Measurements from ENCODE around the gene WDR46. TPM values are rescaled to one million over a fixed set of nuclear protein-coding genes. Genes with fewer than 3 reads are reported as not detected.

The WDR46 gene
- total and polyA plus RNA-seq, 8 donors: 17.7 to 96.8 (median 27.5) TPM

- no peak for FAIRE-seq
- Histone ChIP-seq H3K9me3 (no peaks in the 10 kb centered on the region), H3K27ac (peak within 1 kb of the TSS; percentile 89 to 94 (median 92)), H3K36me3 (peaks cover 0 to 2% (median 0%) of the 10 kb centered on the region in 3 donors), H3K27me3 (no peaks in the 10 kb centered on the region), H3K4me3 (peak within 1 kb of the TSS; percentile 68 to 93 (median 88)), H3K4me1 (peaks cover 0 to 11% (median 5%) of the 10 kb centered on the region in 3 donors)
- intact Hi-C loops (cut with DNase I): no loop called here
- WGBS, 2 donors: 0 to 1% methylated on average over 24 to 34 of the region's 34 CpGs
- no peak for TF ChIP-seq CTCF (IDR thresholded peaks at IDR 0.05)
- peak; percentile 72 to 92 (median 86) for DNase-seq
- ATAC-seq: peak; percentile 72 to 80 (median 75)
Measured at GRCh38 chr6:33298773-33299236, 9.8 kb upstream of the WDR46 start, which contains the start of gene RGL2. TSS of gene RGL2 (minus strand) at chr6:33298942. CDS start at chr6:33298610, 332 bp downstream.

DNA sequence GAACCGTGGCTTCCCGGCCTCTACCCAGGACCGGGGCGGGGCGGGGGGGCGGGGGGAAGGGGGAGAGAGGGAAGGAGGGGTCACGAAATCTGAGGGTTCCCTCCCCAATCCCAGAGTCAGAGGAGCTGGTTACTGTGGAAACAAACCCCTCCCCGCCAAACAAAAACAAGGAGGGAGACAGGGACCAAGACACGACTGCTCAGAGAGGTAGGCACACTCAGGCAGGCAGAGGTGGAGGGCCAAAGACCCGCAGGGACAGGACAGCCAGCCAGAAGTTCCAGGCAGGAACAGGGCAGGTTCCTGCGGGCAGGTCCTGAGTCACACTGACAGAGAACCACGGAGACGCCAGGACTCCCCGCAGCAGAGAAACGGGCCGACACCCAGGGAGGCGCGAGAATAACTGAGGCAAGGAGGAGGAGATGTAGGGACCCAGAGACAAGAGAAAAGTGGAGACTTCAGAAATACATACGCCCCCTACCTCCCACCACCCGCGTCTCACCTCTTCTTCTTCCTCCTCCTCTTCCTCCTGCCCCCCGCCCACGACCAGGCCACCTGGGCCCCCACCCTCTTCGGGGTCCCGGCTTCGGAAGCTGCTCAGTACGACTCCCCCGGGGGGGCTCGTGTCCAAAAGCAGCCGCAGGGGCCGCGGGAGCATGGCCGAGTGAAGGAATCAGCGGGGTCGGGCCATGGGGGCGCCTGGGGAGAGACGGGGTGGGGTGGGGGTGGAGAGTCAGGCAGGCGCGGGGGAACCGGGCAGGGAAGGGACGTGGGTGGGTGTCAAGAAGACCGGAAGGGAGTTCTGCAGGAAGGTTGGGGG is 9.1 kb upstream of the WDR46 start:
- intact Hi-C loops (cut with DNase I): no loop called here
- ATAC-seq: peak; percentile 28 to 50 (median 36)
- Histone ChIP-seq H3K27me3 (no peaks in the 10 kb centered on the region), H3K36me3 (no peaks in the 10 kb centered on the region), H3K4me3 (peak overlapping the region; percentile 68 to 93 (median 88)), H3K9me3 (no peaks in the 10 kb centered on the region), H3K27ac (peak overlapping the region; percentile 89 to 94 (median 92)), H3K4me1 (peaks cover 0 to 11% (median 5%) of the 10 kb centered on the region in 3 donors)
- no peak for TF ChIP-seq CTCF (IDR thresholded peaks at IDR 0.05)
- 0 to 1% methylated on average over 39 to 42 of the region's 42 CpGs for WGBS, 2 donors
- FAIRE-seq: no peak
- peak; percentile 60 to 82 (median 68) for DNase-seq

GRCh38 chr6:33297406-33297955 is 8.4 kb upstream of the WDR46 start:
- 2 to 6% methylated on average over 16 of the region's 16 CpGs for WGBS, 2 donors
- Histone ChIP-seq H3K27me3 (no peaks in the 10 kb centered on the region), H3K4me3 (peak overlapping the region; percentile 68 to 93 (median 88)), H3K9me3 (no peaks in the 10 kb centered on the region), H3K27ac (peak overlapping the region; percentile 89 to 94 (median 92)), H3K4me1 (peaks cover 0 to 11% (median 5%) of the 10 kb centered on the region in 3 donors), H3K36me3 (peaks cover 0 to 1% (median 0%) of the 10 kb centered on the region in 3 donors)
- no peak for FAIRE-seq
- ATAC-seq: peak; percentile 22 to 49 (median 38)
- DNase-seq: peak; percentile 65 to 77 (median 74)
- no peak for TF ChIP-seq CTCF (IDR thresholded peaks at IDR 0.05)
- intact Hi-C loops (cut with DNase I): no loop called here

- H3K27me3 ChIP-seq: no peaks in the 10 kb centered on the region
- peaks cover 0 to 11% (median 5%) of the 10 kb centered on the region in 3 donors for H3K4me1 ChIP-seq
- ATAC-seq (no peak), FAIRE-seq (no peak), DNase-seq (peak in 2 of 6 donors; percentile 39 to 65)
- no peak for TF ChIP-seq CTCF (IDR thresholded peaks at IDR 0.05)
- H3K9me3 ChIP-seq: no peaks in the 10 kb centered on the region
- H3K27ac ChIP-seq: peak overlapping the region; percentile 89 to 94 (median 92)
- peak overlapping the region in 3 of 4 donors; percentile 88 to 93 (median 89) for H3K4me3 ChIP-seq
- WGBS, 2 donors: 68 to 77% methylated on average over 12 of the region's 12 CpGs
- intact Hi-C loops (cut with DNase I): no loop called here
- peaks cover 0 to 7% (median 4%) of the 10 kb centered on the region in 3 donors for H3K36me3 ChIP-seq
Measured at GRCh38 chr6:33296797-33297405, 7.9 kb upstream of the WDR46 start.
